Stimulated activated CD4-positive, alpha-beta T cell treated with anti-CD3 and anti-CD28 coated beads, Interleukin-4, amount 100 ng/mL, for 48 hours (primary cell): ENCODE results near the gene PEX14.

Experiments
- DNase-seq, 2 donors: peaks; one replicate each; pipeline ENCODE4 v3.0.0-alpha.2; 2020; ENCODE audit warnings: low read depth in 2 of 2

PEX14 gene

GRCh38 chr1:10632691-10633090 lies 157.9 kb downstream of the PEX14 start:
- DNase-seq: no peak

- no peak for DNase-seq
Observed at GRCh38 chr1:10633416-10633815, 158.7 kb downstream of the PEX14 start.

DNA sequence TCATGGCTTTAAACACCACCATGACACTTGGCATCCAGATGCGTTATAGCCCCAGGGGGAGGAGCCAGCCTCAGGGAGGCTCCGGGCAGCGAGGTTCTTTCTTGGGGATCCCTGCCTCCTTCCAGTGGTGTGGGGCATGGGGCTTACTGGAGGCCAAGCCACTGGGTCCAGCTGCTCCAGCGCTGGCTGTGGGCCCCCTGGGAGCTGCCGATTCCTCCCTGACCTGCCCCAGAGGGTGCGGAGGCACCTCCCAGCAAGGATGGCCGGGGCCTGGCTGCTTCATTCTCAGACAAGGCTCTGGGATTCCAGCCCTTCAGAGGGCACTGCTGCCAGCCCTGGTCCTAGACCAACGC lies 159.3 kb downstream of the PEX14 start:
- DNase-seq: no peak

- no peak for DNase-seq
Observed at GRCh38 chr1:10634428-10635084, 159.8 kb downstream of the PEX14 start.

GRCh38 chr1:10635085-10635896 lies 160.5 kb downstream of the PEX14 start:
- DNase-seq: no peak

DNA sequence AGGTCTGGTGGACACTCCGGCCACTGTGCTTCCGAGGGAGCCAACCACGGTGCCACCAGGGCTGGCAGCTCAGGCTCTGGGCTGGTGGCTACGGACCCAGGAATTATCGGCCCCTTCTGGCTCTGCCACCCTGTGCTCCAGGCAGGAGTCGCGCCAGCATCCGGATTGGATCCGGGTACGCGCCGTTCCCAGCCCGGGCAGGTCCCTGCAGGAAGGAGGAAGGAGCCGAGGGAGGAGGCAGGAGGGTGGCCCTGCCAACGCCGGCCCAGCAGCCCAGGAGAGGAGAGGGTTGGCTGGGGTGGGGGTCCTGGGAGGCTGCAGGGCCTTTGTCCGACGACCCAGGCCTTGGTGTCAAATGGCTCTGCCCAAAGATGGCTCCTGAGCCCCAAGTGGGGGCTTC lies 161.2 kb downstream of the PEX14 start:
- no peak for DNase-seq

GRCh38 chr1:10637400-10637799 lies 162.7 kb downstream of the PEX14 start:
- no peak for DNase-seq

- DNase-seq: no peak
Observed at GRCh38 chr1:10637834-10638558, 163.2 kb downstream of the PEX14 start.

- no peak for DNase-seq
Observed at GRCh38 chr1:10638559-10639005, 163.8 kb downstream of the PEX14 start.

GRCh38 chr1:10639011-10639774 lies 164.4 kb downstream of the PEX14 start:
- DNase-seq: no peak

GRCh38 chr1:10639775-10640578 lies 165.2 kb downstream of the PEX14 start:
- DNase-seq: no peak

DNA sequence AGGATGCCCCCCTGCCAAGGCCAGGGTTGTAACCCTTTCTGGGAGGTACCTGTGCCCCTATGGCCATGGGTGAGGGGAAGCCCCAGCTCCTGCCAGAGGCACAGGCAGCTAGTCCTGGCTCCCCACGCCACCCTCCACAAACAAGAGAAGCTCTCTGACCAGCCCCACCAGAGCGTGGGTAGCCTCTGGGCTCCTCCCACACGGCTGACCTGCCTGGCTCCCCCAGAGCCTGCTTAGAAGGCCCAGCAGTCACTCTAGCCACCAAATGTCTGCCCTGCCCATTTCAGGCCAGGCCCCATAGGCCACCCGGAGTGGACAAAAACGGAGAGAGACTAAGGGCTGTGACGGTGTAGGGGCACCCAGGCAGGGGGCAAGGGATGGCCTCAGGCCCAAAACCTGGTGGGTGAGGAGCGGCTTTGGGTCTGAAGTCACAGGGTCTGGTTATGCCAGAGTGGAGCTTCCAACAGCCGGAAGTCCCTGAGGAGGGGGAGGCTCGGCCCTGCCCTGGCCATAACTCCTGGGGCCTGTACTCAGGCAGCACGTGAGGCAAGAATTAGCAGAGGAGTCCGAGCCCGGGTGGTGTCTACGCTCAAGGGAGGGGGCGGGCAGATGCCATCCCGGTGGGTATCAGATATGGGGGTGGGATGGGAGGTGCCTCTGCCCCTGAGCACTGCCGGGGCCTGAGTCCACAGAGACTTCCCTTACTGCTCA lies 166.2 kb downstream of the PEX14 start:
- no peak for DNase-seq

- no peak for DNase-seq
Observed at GRCh38 chr1:10641976-10642375, 167.2 kb downstream of the PEX14 start.

DNA sequence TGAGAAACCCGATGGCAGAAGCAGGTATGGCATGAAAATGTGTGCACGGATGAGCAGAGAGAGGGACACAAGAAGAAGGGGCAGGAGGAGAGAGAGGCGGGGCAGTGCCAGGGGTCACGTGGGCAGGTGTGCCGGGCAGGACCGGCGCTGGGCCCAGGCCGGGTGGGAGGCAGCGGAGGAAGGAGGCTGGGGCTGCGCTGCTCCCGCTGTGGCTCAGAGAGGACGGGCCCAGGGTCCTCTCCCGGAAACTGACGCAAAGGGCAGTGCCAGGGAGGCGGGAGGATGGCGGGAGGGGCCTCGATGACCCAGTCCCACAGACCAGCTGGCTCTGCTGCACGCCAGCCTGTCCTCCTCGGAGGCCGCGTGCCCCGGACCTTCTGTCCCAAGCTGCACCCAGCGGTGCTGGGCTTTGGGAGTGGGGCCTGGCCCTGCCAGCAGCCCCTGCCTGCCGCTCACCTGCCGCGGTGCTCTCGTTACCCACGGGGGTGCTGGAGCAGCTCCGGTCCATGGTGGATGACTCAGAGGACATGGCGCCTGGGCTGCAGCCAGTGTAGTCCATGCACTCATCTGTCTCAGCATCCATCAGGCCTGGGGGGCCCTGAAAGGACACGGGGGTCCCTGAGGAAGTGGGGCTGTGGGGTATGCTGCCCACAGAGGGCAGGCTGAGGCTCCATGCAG lies 167.8 kb downstream of the PEX14 start:
- DNase-seq: no peak

GRCh38 chr1:10643607-10644306 lies 169.0 kb downstream of the PEX14 start:
- DNase-seq: no peak

- DNase-seq: peak in 1 of 2 donors; percentile 13
Observed at GRCh38 chr1:10644307-10645128, 169.8 kb downstream of the PEX14 start.

- DNase-seq: no peak
Observed at GRCh38 chr1:10646347-10646861, 171.7 kb downstream of the PEX14 start.
